GM19324 (cell line): ENCODE data around the gene CCDC180.
"Not testable (repeated sequence)": the region's sequence is repeated elsewhere in the genome, so short reads cannot be mapped to it uniquely, and the experiment has no call there.

Source experiments
- ATAC-seq: cut with Tn5 transposase; IDR thresholded peaks from one replicate; pipeline ENCODE4 v1.9.1; 2021; ENCODE audit warnings: mild to moderate bottlenecking, moderate library complexity; ENCODE audit not compliant: unreplicated experiment, low FRiP score

The CCDC180 gene

GRCh38 chr9:97307500-97308163, at the start of gene CCDC180:
Gene CCDC180, plus strand, starts transcription at chr9:97307659. Its CDS starts 405 bp downstream, at chr9:97308064.
- no peak for ATAC-seq

- ATAC-seq: not testable (repeated sequence)
Observed at GRCh38 chr9:97259834-97260514, 47.5 kb upstream of the CCDC180 start.

- no peak for ATAC-seq
Observed at GRCh38 chr9:97271292-97271691, 36.2 kb upstream of the CCDC180 start.

- no peak for ATAC-seq
Observed at GRCh38 chr9:97272072-97272471, 35.4 kb upstream of the CCDC180 start.

- no peak for ATAC-seq
Observed at GRCh38 chr9:97276310-97276852, 31.1 kb upstream of the CCDC180 start.

- no peak for ATAC-seq
Observed at GRCh38 chr9:97277953-97278352, 29.5 kb upstream of the CCDC180 start.

- ATAC-seq: no peak
Observed at GRCh38 chr9:97280755-97281330, 26.6 kb upstream of the CCDC180 start.

GRCh38 chr9:97283768-97284167, 23.7 kb upstream of the CCDC180 start:
- no peak for ATAC-seq

- ATAC-seq: no peak
Observed at GRCh38 chr9:97284798-97285197, 22.7 kb upstream of the CCDC180 start.

GRCh38 chr9:97292200-97292599, 15.3 kb upstream of the CCDC180 start:
- no peak for ATAC-seq

- ATAC-seq: no peak
Observed at GRCh38 chr9:97293207-97293721, 14.2 kb upstream of the CCDC180 start.

GRCh38 chr9:97293818-97294217, 13.6 kb upstream of the CCDC180 start:
- no peak for ATAC-seq

- no peak for ATAC-seq
Observed at GRCh38 chr9:97297889-97298288, 9.6 kb upstream of the CCDC180 start.

GRCh38 chr9:97299809-97300414, 7.5 kb upstream of the CCDC180 start:
- ATAC-seq: no peak

GRCh38 chr9:97300586-97300985, 6.9 kb upstream of the CCDC180 start:
- no peak for ATAC-seq

GRCh38 chr9:97301974-97302373, 5.5 kb upstream of the CCDC180 start:
- ATAC-seq: no peak

GRCh38 chr9:97304586-97304985, 2.9 kb upstream of the CCDC180 start:
- ATAC-seq: no peak

- no peak for ATAC-seq
Observed at GRCh38 chr9:97305501-97306298, 1.8 kb upstream of the CCDC180 start.

- no peak for ATAC-seq
Observed at GRCh38 chr9:97307091-97307490, 368 bp upstream of the CCDC180 start.

- no peak for ATAC-seq
Observed at GRCh38 chr9:97309260-97309659, 1.8 kb downstream of the CCDC180 start.
